Glutamatergic neuron (in vitro differentiated cells): ENCODE data around the gene FZD2. TPM values are rescaled to one million over a fixed set of nuclear protein-coding genes. Genes with fewer than 3 reads are reported as not detected.

Source experiments
- DNase-seq: peaks from one replicate; pipeline ENCODE4 v3.0.0; 2022
- H3K27ac Mint-ChIP-seq: one replicate; pipeline ENCODE4 v1.8.0; 2020; ENCODE audit warnings: mild to moderate bottlenecking, mixed read lengths, inconsistent platforms; ENCODE audit not compliant: unreplicated experiment
- H3K27me3 Mint-ChIP-seq: one replicate; pipeline ENCODE4 v1.8.0; 2020; ENCODE audit warnings: mild to moderate bottlenecking, moderate library complexity, mixed read lengths, inconsistent platforms; ENCODE audit not compliant: unreplicated experiment
- H3K36me3 Mint-ChIP-seq: one replicate; pipeline ENCODE4 v1.8.0; 2020; ENCODE audit warnings: mild to moderate bottlenecking, mixed read lengths, inconsistent platforms; ENCODE audit not compliant: unreplicated experiment
- H3K4me1 Mint-ChIP-seq: one replicate; pipeline ENCODE4 v1.8.0; 2020; ENCODE audit warnings: mild to moderate bottlenecking, low read depth, mixed read lengths, inconsistent platforms; ENCODE audit not compliant: unreplicated experiment
- H3K4me3 Mint-ChIP-seq: one replicate; pipeline ENCODE4 v1.8.0; 2020; ENCODE audit warnings: mild to moderate bottlenecking, mixed read lengths, inconsistent platforms; ENCODE audit not compliant: unreplicated experiment
- H3K9me3 Mint-ChIP-seq: one replicate; pipeline ENCODE4 v1.8.0; 2020; ENCODE audit warnings: mild to moderate bottlenecking, moderate library complexity, mixed read lengths, inconsistent platforms; ENCODE audit not compliant: unreplicated experiment
- total RNA-seq: library from RNA; stranded (reverse); fragmentation: NEBNext Ultra II Directional; extraction: Animal tissue kit (Norgen Biotek cat#: 25700); gene quantifications from one replicate; pipeline ENCODE4 v1.2.1, GENCODE V29; 2021; ENCODE audit not compliant: unreplicated experiment
- TF ChIP-seq, protein P1 (sequence below): fragments of 200-600 bp; sonication (generic); IDR thresholded peaks from one replicate; pipeline ENCODE4 v1.5.0; 2021; ENCODE audit not compliant: partially characterized antibody, unreplicated experiment

FZD2 gene
- total RNA-seq, 1 donor from 2014 or later, result 1.3 TPM

DNA sequence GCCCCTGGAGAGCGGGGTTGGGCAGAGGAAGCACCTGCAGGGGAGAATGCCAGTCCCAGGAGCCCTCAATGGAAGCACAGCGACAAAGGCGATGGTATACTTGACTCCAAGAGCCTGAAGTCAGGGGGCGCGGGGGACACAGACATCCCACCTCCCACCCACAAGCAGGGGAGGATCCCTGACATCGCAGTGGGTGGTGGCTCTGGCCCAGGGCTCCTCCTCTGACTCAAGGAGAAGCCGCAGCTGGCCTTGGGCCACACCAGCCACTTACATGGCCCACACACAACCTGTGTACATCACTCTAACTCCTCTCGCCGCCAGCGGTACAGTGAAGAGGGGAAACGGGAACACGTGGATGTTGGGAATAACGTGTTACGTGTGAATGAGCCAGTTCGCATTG, 44.3 kb downstream of the FZD2 start:
- Mint-ChIP-seq H3K9me3 (no peaks in the 10 kb centered on the region), H3K4me1 (no peaks in the 10 kb centered on the region), H3K4me3 (no peak overlapping the region), H3K27me3 (peaks cover 7% of the 10 kb centered on the region), H3K27ac (no peak overlapping the region), H3K36me3 (no peaks in the 10 kb centered on the region)
- DNase-seq, result no peak
- TF ChIP-seq, protein P1, sequence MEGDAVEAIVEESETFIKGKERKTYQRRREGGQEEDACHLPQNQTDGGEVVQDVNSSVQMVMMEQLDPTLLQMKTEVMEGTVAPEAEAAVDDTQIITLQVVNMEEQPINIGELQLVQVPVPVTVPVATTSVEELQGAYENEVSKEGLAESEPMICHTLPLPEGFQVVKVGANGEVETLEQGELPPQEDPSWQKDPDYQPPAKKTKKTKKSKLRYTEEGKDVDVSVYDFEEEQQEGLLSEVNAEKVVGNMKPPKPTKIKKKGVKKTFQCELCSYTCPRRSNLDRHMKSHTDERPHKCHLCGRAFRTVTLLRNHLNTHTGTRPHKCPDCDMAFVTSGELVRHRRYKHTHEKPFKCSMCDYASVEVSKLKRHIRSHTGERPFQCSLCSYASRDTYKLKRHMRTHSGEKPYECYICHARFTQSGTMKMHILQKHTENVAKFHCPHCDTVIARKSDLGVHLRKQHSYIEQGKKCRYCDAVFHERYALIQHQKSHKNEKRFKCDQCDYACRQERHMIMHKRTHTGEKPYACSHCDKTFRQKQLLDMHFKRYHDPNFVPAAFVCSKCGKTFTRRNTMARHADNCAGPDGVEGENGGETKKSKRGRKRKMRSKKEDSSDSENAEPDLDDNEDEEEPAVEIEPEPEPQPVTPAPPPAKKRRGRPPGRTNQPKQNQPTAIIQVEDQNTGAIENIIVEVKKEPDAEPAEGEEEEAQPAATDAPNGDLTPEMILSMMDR, result no peak

DNA sequence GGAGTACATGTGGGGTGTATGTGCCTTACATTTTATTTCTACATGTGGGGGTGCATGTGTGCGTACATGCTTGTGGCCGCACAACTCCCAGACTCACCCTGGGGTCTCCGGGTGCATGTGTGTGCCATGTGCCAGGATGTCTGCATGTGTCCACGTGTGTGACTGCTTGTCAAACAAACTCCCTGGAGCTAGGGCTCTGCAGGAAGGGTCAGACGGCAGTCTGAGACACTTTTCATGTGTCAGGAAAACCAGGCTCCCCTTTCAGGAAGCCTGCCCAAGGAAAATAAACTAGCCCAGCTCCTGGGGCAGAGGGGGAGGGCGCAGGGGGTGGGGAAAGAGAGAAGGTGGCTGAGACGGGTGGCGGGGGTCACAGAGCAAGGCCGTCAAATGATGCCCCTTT, 44.7 kb downstream of the FZD2 start:
- TF ChIP-seq, protein P1, result no peak
- no peaks in the 10 kb centered on the region for H3K36me3 Mint-ChIP-seq
- DNase-seq, result no peak
- no peak overlapping the region for H3K27ac Mint-ChIP-seq
- no peaks in the 10 kb centered on the region for H3K4me1 Mint-ChIP-seq
- no peaks in the 10 kb centered on the region for H3K9me3 Mint-ChIP-seq
- no peak overlapping the region for H3K4me3 Mint-ChIP-seq
- peaks cover 7% of the 10 kb centered on the region for H3K27me3 Mint-ChIP-seq

DNA sequence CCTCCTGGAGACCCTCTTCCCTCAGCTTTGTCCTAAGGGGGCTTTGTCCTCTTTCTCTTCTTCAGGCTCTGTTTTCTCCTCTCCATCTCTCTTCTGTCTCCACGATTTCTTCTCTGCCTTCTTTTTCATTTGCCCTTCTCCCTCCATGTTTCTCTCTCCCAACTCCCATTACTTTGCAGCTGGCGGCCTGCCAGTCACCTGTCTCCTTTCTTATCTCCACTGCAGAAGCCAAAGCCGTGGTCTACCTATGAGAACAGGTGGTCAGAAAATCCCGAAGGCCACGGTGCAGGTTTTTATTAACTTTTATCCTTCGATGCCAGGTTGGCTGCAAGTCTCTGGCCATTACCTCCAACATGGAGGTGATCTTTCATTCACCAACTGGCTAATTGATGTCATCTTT, 45.1 kb downstream of the FZD2 start:
- Mint-ChIP-seq H3K4me1 (no peaks in the 10 kb centered on the region), H3K27me3 (peaks cover 7% of the 10 kb centered on the region), H3K27ac (no peak overlapping the region), H3K4me3 (peak overlapping the region; percentile 18), H3K36me3 (no peaks in the 10 kb centered on the region), H3K9me3 (no peaks in the 10 kb centered on the region)
- no peak for DNase-seq
- TF ChIP-seq, protein P1, result no peak

DNA sequence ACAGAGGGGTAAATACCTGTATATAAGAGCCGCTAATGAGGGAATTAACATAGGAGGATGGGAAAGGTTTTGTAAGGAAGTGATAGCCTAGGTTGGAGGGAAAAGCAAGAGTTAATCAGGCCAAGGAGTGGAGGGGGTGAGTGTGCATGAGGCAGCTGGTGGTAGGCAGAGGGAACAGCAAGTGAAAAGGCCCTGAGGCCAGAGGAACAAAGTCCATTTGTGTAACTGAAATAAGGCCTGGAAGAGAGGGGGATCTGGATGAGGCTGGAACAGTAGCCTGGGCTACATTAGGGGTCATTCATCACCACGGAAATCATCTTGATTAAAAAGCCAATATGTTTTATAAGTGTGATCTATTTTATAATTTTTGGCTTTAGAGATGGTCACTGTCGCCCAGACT, 45.7 kb downstream of the FZD2 start:
- Mint-ChIP-seq H3K36me3 (no peaks in the 10 kb centered on the region), H3K4me1 (no peaks in the 10 kb centered on the region), H3K27ac (no peak overlapping the region), H3K9me3 (no peaks in the 10 kb centered on the region), H3K4me3 (no peak overlapping the region), H3K27me3 (peaks cover 7% of the 10 kb centered on the region)
- TF ChIP-seq, protein P1, result no peak
- DNase-seq, result no peak

DNA sequence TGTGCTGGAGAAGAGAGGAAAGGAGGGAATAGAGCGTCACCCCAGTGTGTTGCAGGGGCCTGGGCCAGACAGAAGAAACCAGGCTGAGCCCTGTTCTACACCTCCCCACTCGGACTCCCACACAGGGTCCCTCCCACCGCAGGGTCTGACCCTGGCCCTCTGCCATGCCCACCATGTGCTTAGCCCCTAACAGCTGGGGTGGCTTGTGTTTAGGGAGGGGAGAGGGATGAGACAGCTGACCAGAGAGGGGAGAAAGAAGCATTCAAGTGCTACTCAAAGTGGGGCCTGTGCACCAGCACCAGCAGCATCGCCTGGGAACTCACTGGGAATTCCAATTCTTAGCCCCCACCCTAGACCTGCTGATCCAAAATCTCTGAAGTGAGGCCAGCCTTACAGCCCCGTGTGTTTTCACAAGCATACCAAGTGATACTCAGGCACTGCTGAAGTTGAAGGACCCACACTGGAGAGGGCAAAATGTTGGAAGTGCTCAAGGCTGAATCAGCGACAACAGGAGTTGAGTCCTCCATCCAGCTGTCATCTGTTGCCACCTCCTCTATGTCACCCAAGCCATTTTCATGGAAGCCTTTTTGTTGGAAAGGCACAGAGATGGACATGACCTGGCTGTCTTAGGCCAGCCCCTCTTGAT, 47.0 kb downstream of the FZD2 start:
- H3K36me3 Mint-ChIP-seq, result no peaks in the 10 kb centered on the region
- no peak for DNase-seq
- H3K27ac Mint-ChIP-seq, result no peak overlapping the region
- peaks cover 5% of the 10 kb centered on the region for H3K27me3 Mint-ChIP-seq
- no peak overlapping the region for H3K4me3 Mint-ChIP-seq
- H3K4me1 Mint-ChIP-seq, result peaks cover 5% of the 10 kb centered on the region
- H3K9me3 Mint-ChIP-seq, result no peaks in the 10 kb centered on the region
- TF ChIP-seq, protein P1, result no peak
